SK-N-SH treated with all-trans-retinoic acid at 6 μM for 48 hours (cell line): Measurements from ENCODE around the gene IL1B.

Experiments
- ATAC-seq: fragments of 200-7000 bp; cut with Tn5 transposase; 3 replicates; pipeline ENCODE4 v1.9.1; 2020; ENCODE audit warnings: mild to moderate bottlenecking, moderate library complexity
- TOX ChIP-seq: fragments of 250-450 bp; sonication (Bioruptor Pico); IDR thresholded peaks from 2 replicates; pipeline ENCODE4 v1.8.0; 2021; ENCODE audit warnings: mild to moderate bottlenecking, moderate library complexity, borderline replicate concordance
- ZC3H10 ChIP-seq: fragments of 250-450 bp; sonication (Bioruptor Pico); IDR thresholded peaks from 2 replicates; pipeline ENCODE4 v1.5.1; 2021; ENCODE audit warnings: mild to moderate bottlenecking, moderate library complexity
- ZFP3 ChIP-seq: fragments of 250-450 bp; sonication (Bioruptor Pico); IDR thresholded peaks from 2 replicates; pipeline ENCODE4 v1.5.0; 2020; ENCODE audit warnings: mild to moderate bottlenecking, moderate library complexity

Gene IL1B

DNA sequence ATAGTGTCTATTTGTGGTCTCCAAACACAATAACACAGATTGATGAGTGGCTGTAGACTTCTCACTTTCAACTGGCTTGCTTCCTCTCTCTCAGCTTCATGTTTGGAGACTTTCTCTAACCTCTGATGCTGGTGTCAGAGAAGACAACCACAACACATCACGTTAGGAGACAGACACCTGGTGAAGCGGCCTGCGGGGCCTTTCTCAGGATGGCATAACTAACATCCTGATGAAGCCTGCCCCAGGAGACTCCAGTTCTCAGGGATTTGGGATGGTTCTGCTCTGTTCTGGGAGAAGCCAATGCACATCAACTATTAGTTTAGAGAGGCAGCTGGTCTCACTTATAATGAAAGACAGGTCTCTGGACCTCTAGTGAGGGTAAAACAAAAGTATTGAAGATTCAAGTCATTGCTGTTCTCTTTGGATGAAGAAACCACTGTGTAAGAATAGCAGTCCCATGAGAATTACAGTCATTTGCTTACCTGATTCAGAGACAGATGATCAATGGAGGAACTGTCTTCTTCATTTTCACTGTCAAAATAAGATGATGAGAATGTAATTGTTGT lies 54.3 kb downstream of the IL1B start:
- no peak for ATAC-seq
- TF ChIP-seq ZC3H10 (CRISPR knock-in tag) = no peak
- TF ChIP-seq ZFP3 (CRISPR knock-in tag) = no peak
- no peak for TF ChIP-seq TOX (CRISPR knock-in tag)
